GM18526 (cell line): ENCODE results near the gene PNP.

Source experiments
- POLR2A ChIP-seq: IDR thresholded peaks from 3 replicates; pipeline ENCODE4 v1.6.1; 2011; ENCODE audit not compliant: insufficient read length; ENCODE audit errors: extremely low read depth

PNP gene

GRCh38 chr14:20472536-20473169 is 3.4 kb downstream of the PNP start:
- TF ChIP-seq POLR2A, result no peak

GRCh38 chr14:20476776-20477175 is 7.6 kb downstream of the PNP start:
- TF ChIP-seq POLR2A, result no peak

GRCh38 chr14:20477211-20477876 is 8.1 kb downstream of the PNP start:
- TF ChIP-seq POLR2A, result no peak

GRCh38 chr14:20478894-20479293 is 9.7 kb downstream of the PNP start:
- TF ChIP-seq POLR2A, result no peak

- no peak for TF ChIP-seq POLR2A
These were observed 13.2 kb downstream of the PNP start for GRCh38 chr14:20482382-20482781.

GRCh38 chr14:20485900-20486299 is 16.7 kb downstream of the PNP start:
- no peak for TF ChIP-seq POLR2A

- no peak for TF ChIP-seq POLR2A
These were observed 17.6 kb downstream of the PNP start for GRCh38 chr14:20486684-20487395.

- TF ChIP-seq POLR2A, result no peak
These were observed 18.2 kb downstream of the PNP start for GRCh38 chr14:20487396-20487725.

- no peak for TF ChIP-seq POLR2A
These were observed 20.1 kb downstream of the PNP start for GRCh38 chr14:20489093-20489994.

- no peak for TF ChIP-seq POLR2A
These were observed 21.4 kb downstream of the PNP start for GRCh38 chr14:20490563-20490962.

- TF ChIP-seq POLR2A, result no peak
These were observed 23.3 kb downstream of the PNP start for GRCh38 chr14:20492486-20492885.

- TF ChIP-seq POLR2A, result no peak
These were observed 24.4 kb downstream of the PNP start for GRCh38 chr14:20493634-20494033.

GRCh38 chr14:20494935-20495766 is 25.9 kb downstream of the PNP start:
- TF ChIP-seq POLR2A, result no peak

GRCh38 chr14:20498622-20499021 is 29.4 kb downstream of the PNP start:
- TF ChIP-seq POLR2A, result no peak

GRCh38 chr14:20499108-20499507 is 29.9 kb downstream of the PNP start:
- no peak for TF ChIP-seq POLR2A
